GM23338 (cell line): Measurements from ENCODE around the gene C5AR1.

Experiments used
- CREB1 ChIP-seq: fragments of 250-450 bp; sonication (Bioruptor Pico); IDR thresholded peaks from 2 replicates; pipeline ENCODE4 v1.5.0; 2020; ENCODE audit warnings: low read depth, mild to moderate bottlenecking, moderate library complexity
- EZH2phosphoT487 ChIP-seq: fragments of 200-600 bp; sonication (generic); IDR thresholded peaks from one replicate; pipeline ENCODE4 v1.8.1; 2018; ENCODE audit warnings: antibody characterized with exemption; ENCODE audit not compliant: unreplicated experiment
- ZNF114 ChIP-seq: fragments of 250-450 bp; sonication (Bioruptor Pico); IDR thresholded peaks from 2 replicates; pipeline ENCODE4 v1.5.0; 2020; ENCODE audit warnings: mild to moderate bottlenecking, moderate library complexity
- TF ChIP-seq, protein P1 (sequence below), 2 experiments: fragments of 200-600 bp in 1 of 2; sonication (generic) in 1 of 2; conservative IDR thresholded peaks; 2 replicates each; pipeline versions ENCODE4 v1.5.1 to v1.6.1; 2016 to 2017; ENCODE audit warnings: antibody characterized with exemption in 2 of 2, low read depth in 2 of 2, mild to moderate bottlenecking in 2 of 2, moderate library complexity in 1 of 2

GRCh38 chr19:47357788-47358680 is 48.4 kb downstream of the C5AR1 start:
- TF ChIP-seq, protein P1, sequence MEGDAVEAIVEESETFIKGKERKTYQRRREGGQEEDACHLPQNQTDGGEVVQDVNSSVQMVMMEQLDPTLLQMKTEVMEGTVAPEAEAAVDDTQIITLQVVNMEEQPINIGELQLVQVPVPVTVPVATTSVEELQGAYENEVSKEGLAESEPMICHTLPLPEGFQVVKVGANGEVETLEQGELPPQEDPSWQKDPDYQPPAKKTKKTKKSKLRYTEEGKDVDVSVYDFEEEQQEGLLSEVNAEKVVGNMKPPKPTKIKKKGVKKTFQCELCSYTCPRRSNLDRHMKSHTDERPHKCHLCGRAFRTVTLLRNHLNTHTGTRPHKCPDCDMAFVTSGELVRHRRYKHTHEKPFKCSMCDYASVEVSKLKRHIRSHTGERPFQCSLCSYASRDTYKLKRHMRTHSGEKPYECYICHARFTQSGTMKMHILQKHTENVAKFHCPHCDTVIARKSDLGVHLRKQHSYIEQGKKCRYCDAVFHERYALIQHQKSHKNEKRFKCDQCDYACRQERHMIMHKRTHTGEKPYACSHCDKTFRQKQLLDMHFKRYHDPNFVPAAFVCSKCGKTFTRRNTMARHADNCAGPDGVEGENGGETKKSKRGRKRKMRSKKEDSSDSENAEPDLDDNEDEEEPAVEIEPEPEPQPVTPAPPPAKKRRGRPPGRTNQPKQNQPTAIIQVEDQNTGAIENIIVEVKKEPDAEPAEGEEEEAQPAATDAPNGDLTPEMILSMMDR (conservative IDR thresholded peaks at IDR 0.05; ENCODE audit: low read depth in 2 of 2): peak; percentile 49 to 50
- TF ChIP-seq CREB1 (CRISPR knock-in tag) (no peak), ZNF114 (CRISPR knock-in tag) (no peak), EZH2phosphoT487 (no peak)
